ENCODE data around the gene FAM229A. TPM values are rescaled to one million over a fixed set of nuclear protein-coding genes. Genes with fewer than 3 reads are reported as not detected.
A peak's percentile ranks its signal among the peaks of the same experiment; 100 is the strongest.

FAM229A gene
- total and polyA plus RNA-seq, 9 of the 15 experiments (the other 6 are each of a cell fraction or from before 2014, with no cell fraction given) = 0.04 to 21.6 (median 7.4) TPM

DNA sequence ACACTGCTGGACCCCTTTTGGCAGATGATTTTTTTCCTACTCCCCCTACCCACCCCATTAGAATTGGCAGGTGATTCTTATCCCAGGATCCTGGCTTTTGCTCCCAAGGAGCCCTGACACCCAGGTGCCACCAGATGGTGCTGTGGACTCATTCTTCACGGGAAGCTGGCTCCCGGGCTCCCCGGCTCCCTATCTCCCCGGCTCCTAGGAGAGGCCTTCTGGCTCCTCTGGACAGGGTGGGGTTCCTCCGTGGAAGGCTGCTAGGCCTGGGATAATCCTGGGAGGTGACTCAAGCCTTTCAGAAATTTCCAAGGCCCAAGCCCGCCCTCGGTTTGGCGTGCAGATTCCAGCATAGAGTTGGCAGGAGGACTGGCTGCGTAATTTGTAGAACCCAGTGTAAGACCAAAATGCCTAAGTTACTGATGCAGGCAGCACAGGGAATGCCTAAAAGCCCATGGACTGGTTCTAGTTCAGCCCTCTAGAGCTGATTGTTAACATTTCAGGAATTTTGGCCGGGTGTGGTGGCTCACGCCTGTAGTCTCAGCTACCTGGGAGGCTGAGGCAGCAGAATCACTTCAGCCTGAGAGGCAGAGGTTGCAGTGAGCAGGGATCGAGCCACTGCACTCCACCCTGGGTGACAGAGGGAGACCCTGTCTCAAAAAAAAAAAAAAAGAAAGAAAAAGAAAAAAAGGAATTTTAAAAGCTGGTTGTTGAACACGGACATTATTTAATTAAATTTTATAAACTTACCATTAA, 38.8 kb upstream of the FAM229A start (continued):
- TF ChIP-seq, protein P1, sequence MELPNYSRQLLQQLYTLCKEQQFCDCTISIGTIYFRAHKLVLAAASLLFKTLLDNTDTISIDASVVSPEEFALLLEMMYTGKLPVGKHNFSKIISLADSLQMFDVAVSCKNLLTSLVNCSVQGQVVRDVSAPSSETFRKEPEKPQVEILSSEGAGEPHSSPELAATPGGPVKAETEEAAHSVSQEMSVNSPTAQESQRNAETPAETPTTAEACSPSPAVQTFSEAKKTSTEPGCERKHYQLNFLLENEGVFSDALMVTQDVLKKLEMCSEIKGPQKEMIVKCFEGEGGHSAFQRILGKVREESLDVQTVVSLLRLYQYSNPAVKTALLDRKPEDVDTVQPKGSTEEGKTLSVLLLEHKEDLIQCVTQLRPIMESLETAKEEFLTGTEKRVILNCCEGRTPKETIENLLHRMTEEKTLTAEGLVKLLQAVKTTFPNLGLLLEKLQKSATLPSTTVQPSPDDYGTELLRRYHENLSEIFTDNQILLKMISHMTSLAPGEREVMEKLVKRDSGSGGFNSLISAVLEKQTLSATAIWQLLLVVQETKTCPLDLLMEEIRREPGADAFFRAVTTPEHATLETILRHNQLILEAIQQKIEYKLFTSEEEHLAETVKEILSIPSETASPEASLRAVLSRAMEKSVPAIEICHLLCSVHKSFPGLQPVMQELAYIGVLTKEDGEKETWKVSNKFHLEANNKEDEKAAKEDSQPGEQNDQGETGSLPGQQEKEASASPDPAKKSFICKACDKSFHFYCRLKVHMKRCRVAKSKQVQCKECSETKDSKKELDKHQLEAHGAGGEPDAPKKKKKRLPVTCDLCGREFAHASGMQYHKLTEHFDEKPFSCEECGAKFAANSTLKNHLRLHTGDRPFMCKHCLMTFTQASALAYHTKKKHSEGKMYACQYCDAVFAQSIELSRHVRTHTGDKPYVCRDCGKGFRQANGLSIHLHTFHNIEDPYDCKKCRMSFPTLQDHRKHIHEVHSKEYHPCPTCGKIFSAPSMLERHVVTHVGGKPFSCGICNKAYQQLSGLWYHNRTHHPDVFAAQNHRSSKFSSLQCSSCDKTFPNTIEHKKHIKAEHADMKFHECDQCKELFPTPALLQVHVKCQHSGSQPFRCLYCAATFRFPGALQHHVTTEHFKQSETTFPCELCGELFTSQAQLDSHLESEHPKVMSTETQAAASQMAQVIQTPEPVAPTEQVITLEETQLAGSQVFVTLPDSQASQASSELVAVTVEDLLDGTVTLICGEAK (IDR thresholded peaks at IDR 0.05) = no peak
- TF ChIP-seq, protein P1 (CRISPR knock-in tag; IDR thresholded peaks at IDR 0.05) = no peak; the same call in 1 of the 2 replicates
- no peak for TF ChIP-seq CREB1 (IDR thresholded peaks at IDR 0.05)
- no peak for TF ChIP-seq CREB1 (CRISPR knock-in tag; IDR thresholded peaks at IDR 0.05)
- TF ChIP-seq, protein P2, sequence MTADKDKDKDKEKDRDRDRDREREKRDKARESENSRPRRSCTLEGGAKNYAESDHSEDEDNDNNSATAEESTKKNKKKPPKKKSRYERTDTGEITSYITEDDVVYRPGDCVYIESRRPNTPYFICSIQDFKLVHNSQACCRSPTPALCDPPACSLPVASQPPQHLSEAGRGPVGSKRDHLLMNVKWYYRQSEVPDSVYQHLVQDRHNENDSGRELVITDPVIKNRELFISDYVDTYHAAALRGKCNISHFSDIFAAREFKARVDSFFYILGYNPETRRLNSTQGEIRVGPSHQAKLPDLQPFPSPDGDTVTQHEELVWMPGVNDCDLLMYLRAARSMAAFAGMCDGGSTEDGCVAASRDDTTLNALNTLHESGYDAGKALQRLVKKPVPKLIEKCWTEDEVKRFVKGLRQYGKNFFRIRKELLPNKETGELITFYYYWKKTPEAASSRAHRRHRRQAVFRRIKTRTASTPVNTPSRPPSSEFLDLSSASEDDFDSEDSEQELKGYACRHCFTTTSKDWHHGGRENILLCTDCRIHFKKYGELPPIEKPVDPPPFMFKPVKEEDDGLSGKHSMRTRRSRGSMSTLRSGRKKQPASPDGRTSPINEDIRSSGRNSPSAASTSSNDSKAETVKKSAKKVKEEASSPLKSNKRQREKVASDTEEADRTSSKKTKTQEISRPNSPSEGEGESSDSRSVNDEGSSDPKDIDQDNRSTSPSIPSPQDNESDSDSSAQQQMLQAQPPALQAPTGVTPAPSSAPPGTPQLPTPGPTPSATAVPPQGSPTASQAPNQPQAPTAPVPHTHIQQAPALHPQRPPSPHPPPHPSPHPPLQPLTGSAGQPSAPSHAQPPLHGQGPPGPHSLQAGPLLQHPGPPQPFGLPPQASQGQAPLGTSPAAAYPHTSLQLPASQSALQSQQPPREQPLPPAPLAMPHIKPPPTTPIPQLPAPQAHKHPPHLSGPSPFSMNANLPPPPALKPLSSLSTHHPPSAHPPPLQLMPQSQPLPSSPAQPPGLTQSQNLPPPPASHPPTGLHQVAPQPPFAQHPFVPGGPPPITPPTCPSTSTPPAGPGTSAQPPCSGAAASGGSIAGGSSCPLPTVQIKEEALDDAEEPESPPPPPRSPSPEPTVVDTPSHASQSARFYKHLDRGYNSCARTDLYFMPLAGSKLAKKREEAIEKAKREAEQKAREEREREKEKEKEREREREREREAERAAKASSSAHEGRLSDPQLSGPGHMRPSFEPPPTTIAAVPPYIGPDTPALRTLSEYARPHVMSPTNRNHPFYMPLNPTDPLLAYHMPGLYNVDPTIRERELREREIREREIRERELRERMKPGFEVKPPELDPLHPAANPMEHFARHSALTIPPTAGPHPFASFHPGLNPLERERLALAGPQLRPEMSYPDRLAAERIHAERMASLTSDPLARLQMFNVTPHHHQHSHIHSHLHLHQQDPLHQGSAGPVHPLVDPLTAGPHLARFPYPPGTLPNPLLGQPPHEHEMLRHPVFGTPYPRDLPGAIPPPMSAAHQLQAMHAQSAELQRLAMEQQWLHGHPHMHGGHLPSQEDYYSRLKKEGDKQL (CRISPR knock-in tag; IDR thresholded peaks at IDR 0.05; ENCODE audit: borderline replicate concordance) = no peak
- TF ChIP-seq, protein P3, sequence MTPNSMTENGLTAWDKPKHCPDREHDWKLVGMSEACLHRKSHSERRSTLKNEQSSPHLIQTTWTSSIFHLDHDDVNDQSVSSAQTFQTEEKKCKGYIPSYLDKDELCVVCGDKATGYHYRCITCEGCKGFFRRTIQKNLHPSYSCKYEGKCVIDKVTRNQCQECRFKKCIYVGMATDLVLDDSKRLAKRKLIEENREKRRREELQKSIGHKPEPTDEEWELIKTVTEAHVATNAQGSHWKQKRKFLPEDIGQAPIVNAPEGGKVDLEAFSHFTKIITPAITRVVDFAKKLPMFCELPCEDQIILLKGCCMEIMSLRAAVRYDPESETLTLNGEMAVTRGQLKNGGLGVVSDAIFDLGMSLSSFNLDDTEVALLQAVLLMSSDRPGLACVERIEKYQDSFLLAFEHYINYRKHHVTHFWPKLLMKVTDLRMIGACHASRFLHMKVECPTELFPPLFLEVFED (CRISPR knock-in tag; conservative IDR thresholded peaks at IDR 0.05) = 0 out of 2 replicates have a peak, but pooled peaks have one; percentile 55

Data from K562 (cell line).